Measurements from ENCODE around the gene PNMA6E.

GRCh38 chrX:153413731-153414130 lies 12.6 kb upstream of the PNMA6E start:
- no peak for TF ChIP-seq POLR2AphosphoS5 (IDR thresholded peaks at IDR 0.05; ENCODE audit: insufficient read depth in 1 of 2, low read depth in 1 of 2)
- no peak for TF ChIP-seq CTCF (IDR thresholded peaks at IDR 0.05)
- TF ChIP-seq POLR2A (IDR thresholded peaks at IDR 0.05): no peak

All from vagina (tissue), 2 donors.